HCT116 (cell line): ENCODE results near the gene TECPR1. TPM values are rescaled to one million over a fixed set of nuclear protein-coding genes. Genes with fewer than 3 reads are reported as not detected.

ENCODE experiments used
- ATAC-seq: fragments of 200-7000 bp; cut with Tn5 transposase; 2 replicates; pipeline ENCODE4 v1.9.1; 2020; ENCODE audit warnings: mild to moderate bottlenecking, moderate library complexity
- BruUV-seq: library from RNA; stranded (reverse); fragments of 400-500 nt; replicated peaks from 2 replicates; lab custom pipeline; 2021; lab: Mats Ljungman, UMichigan
- CTCF ChIA-PET: fragments of 300-600 bp; sonication (Branson Sonifier 250); formaldehyde crosslinking; loops from one replicate; lab custom pipeline; 2021; ENCODE audit warnings: antibody characterized with exemption; lab: Charles Lee
- POLR2A ChIA-PET: fragments of 300-600, 350-600 bp; sonication (Branson Sonifier 250); formaldehyde crosslinking; loops from one replicate; lab custom pipeline; 2021; ENCODE audit warnings: antibody characterized with exemption; lab: Charles Lee
- RAD21 ChIA-PET, 2 experiments: fragments of 300-600 bp; sonication (Branson Sonifier 250); formaldehyde crosslinking; loops; one replicate each; lab custom pipeline; 2023; ENCODE audit warnings: low total read pairs in 2 of 2; ENCODE audit not compliant: uncharacterized antibody in 2 of 2, unreplicated experiment in 2 of 2, low non-redundant PET in 1 of 2; lab: Charles Lee
- DNase-seq: peaks from one replicate; pipeline ENCODE4 v3.0.0-alpha.2; 2010; ENCODE audit warnings: low read depth, low spot score
- H2AFZ ChIP-seq: fragments of 200-600 bp; shearing (Covaris generic), sonication (generic); 2 replicates; pipeline ENCODE4 v1.6.1; 2017; ENCODE audit warnings: low read depth, mixed run types, mixed read lengths, antibody characterized with exemption, low read length; ENCODE audit not compliant: poor library complexity, severe bottlenecking
- H3K27ac ChIP-seq: 2 replicates; pipeline ENCODE4 v1.5.1; 2012; ENCODE audit warnings: low read depth, low read length
- H3K27me3 ChIP-seq: fragments of 200-600 bp; sonication (generic); 2 replicates; pipeline ENCODE4 v1.6.1; 2016; ENCODE audit warnings: mixed run types, low read length, mixed read lengths; ENCODE audit not compliant: insufficient read depth
- H3K36me3 ChIP-seq, 2 experiments: fragments of 200-500 bp in 1 of 2; fragments of 200-600 bp in 1 of 2; sonication (Bioruptor generic) in 1 of 2; sonication (generic) in 1 of 2; 2 replicates each; pipeline versions ENCODE4 v1.5.1 to v1.6.1; 2014 to 2016; ENCODE audit warnings: low read length in 2 of 2, inconsistent platforms in 1 of 2, mixed read lengths in 1 of 2, mixed run types in 1 of 2; ENCODE audit not compliant: insufficient read depth in 2 of 2, control insufficient read depth in 1 of 2
- H3K4me1 ChIP-seq, 2 experiments: fragments of 200-600 bp in 1 of 2; sonication (generic) in 1 of 2; 2 replicates each; pipeline versions ENCODE4 v1.5.1 to v1.6.1; 2012 to 2017; ENCODE audit warnings: low read length in 2 of 2, inconsistent platforms in 1 of 2, mild to moderate bottlenecking in 1 of 2, mixed read lengths in 1 of 2, mixed run types in 1 of 2, moderate library complexity in 1 of 2; ENCODE audit not compliant: insufficient read depth in 2 of 2, control insufficient read depth in 1 of 2
- H3K4me2 ChIP-seq: fragments of 200-600 bp; sonication (generic); 2 replicates; pipeline ENCODE4 v1.6.1; 2017; ENCODE audit warnings: mixed run types, low read length, mixed read lengths
- H3K4me3 ChIP-seq, 2 experiments: fragments of 200-600 bp in 1 of 2; sonication (generic) in 1 of 2; replicated peaks in 1 of 2; 2 replicates each; pipeline ENCODE4 v1.5.1; 2011 to 2016; ENCODE audit warnings: low read length in 2 of 2, control low read depth in 1 of 2, low read depth in 1 of 2, mild to moderate bottlenecking in 1 of 2, mixed read lengths in 1 of 2, mixed run types in 1 of 2
- H3K79me2 ChIP-seq: fragments of 200-600 bp; sonication (generic); 2 replicates; pipeline ENCODE4 v1.6.1; 2017; ENCODE audit warnings: mild to moderate bottlenecking, mixed run types, low read length, moderate library complexity, mixed read lengths; ENCODE audit not compliant: insufficient read depth
- H3K9ac ChIP-seq: fragments of 200-600 bp; sonication (generic); 2 replicates; pipeline ENCODE4 v1.6.1; 2016; ENCODE audit warnings: low read length, mixed read lengths
- H3K9me2 ChIP-seq: fragments of 200-600 bp; sonication (generic), shearing (Covaris generic); 2 replicates; pipeline ENCODE4 v1.6.1; 2017; ENCODE audit warnings: mixed run types, mild to moderate bottlenecking, moderate library complexity; ENCODE audit not compliant: insufficient read depth
- H3K9me3 ChIP-seq, 2 experiments: fragments of 200-500 bp in 1 of 2; fragments of 200-600 bp in 1 of 2; sonication (Bioruptor generic) in 1 of 2; sonication (generic) in 1 of 2; 2 replicates each; pipeline ENCODE4 v1.6.1; 2014 to 2017; ENCODE audit warnings: low read length in 2 of 2, mixed read lengths in 2 of 2, inconsistent platforms in 1 of 2, low read depth in 1 of 2, mild to moderate bottlenecking in 1 of 2, mixed run types in 1 of 2, moderate library complexity in 1 of 2; ENCODE audit not compliant: control insufficient read depth in 1 of 2, insufficient read depth in 1 of 2
- H4K20me1 ChIP-seq: fragments of 200-600 bp; sonication (generic), shearing (Covaris generic); 2 replicates; pipeline ENCODE4 v1.6.1; 2017; ENCODE audit warnings: mixed run types, mild to moderate bottlenecking, moderate library complexity; ENCODE audit not compliant: insufficient read depth
- CTCF ChIP-seq, 3 experiments: fragments of 200-600 bp in 1 of 3; sonication (generic) in 1 of 3; IDR thresholded peaks in 2 of 3; conservative IDR thresholded peaks in 1 of 3; 2 replicates each; pipeline ENCODE4 v1.5.1; 2012 to 2017; ENCODE audit warnings: low read depth in 2 of 3, low read length in 2 of 3, antibody characterized with exemption in 1 of 3, borderline replicate concordance in 1 of 3, control low read depth in 1 of 3, mild to moderate bottlenecking in 1 of 3, mixed read lengths in 1 of 3, mixed run types in 1 of 3, moderate library complexity in 1 of 3; ENCODE audit not compliant: insufficient read depth in 1 of 3
- ELF1 ChIP-seq: IDR thresholded peaks from 2 replicates; pipeline ENCODE4 v1.6.1; 2012; ENCODE audit warnings: low read depth, borderline replicate concordance
- FOSL1 ChIP-seq: IDR thresholded peaks from 2 replicates; pipeline ENCODE4 v1.6.1; 2012; ENCODE audit warnings: low read depth
- MAX ChIP-seq: IDR thresholded peaks from 2 replicates; pipeline ENCODE4 v1.6.1; 2012
- POLR2AphosphoS5 ChIP-seq: IDR thresholded peaks from 2 replicates; pipeline ENCODE4 v1.6.1; 2011; ENCODE audit warnings: mild to moderate bottlenecking, low read depth, low read length, moderate library complexity
- REST ChIP-seq: IDR thresholded peaks from 2 replicates; pipeline ENCODE4 v1.6.1; 2012; ENCODE audit warnings: low read depth
- TCF7L2 ChIP-seq: IDR thresholded peaks from 2 replicates; pipeline ENCODE4 v1.7.0; 2011; ENCODE audit warnings: borderline replicate concordance, inconsistent platforms; ENCODE audit not compliant: insufficient read depth, insufficient read length; ENCODE audit errors: extremely low read depth
- YY1 ChIP-seq: IDR thresholded peaks from 2 replicates; pipeline ENCODE4 v1.6.1; 2011; ENCODE audit warnings: low read length, low read depth, moderate library complexity, mild to moderate bottlenecking; ENCODE audit not compliant: insufficient replicate concordance; ENCODE audit errors: extremely low read depth
- intact Hi-C: fragments of 100-400 bp; cut with micrococcal nuclease; formaldehyde crosslinking; loops from 2 replicates; pipeline ENCODE4 v1.10.0; 2022
- total RNA-seq: library from RNA; stranded (reverse); gene quantifications from one replicate; pipeline ENCODE4 v1.2.1, GENCODE V29; 2021; ENCODE audit not compliant: unreplicated experiment

Gene TECPR1
- total RNA-seq, 1 experiment from 2014 or later: 19.9 TPM

- ATAC-seq (no peak), DNase-seq (no peak)
- Histone ChIP-seq H3K27ac (0 out of 2 replicates have a peak overlapping the region, but pooled peaks have one; percentile 18), H3K4me3 (no peak overlapping the region), H4K20me1 (no peaks in the 10 kb centered on the region), H3K4me1 (peaks cover 0 to 12% of the 10 kb centered on the region in 2 experiments; a peak in 2 of 4 replicates), H3K27me3 (no peaks in the 10 kb centered on the region), H3K4me2 (no peak overlapping the region), H2AFZ (no peak overlapping the region), H3K9me2 (no peaks in the 10 kb centered on the region), H3K9ac (no peak overlapping the region), H3K36me3 (peaks cover 10 to 32% of the 10 kb centered on the region in 2 experiments; a peak in 3 of 4 replicates), H3K79me2 (peaks cover 42% of the 10 kb centered on the region), H3K9me3 (no peaks in the 10 kb centered on the region)
- RAD21 ChIA-PET: interaction anchor here (1.2 to 1.6 kb wide), 2 partner anchors 105 to 106 kb away, joined by 3 to 4 read pairs; partner anchors contain the start of gene BAIAP2L1 (in 1 of the 2)
- POLR2A ChIA-PET: no interaction called here
- intact Hi-C loops: loop anchor here (2.0 kb wide), 3 partner anchors 123 to 541 kb away; no protein-coding TSS in a partner anchor
- CTCF ChIA-PET: no interaction called here
- TF ChIP-seq FOSL1 (no peak), POLR2AphosphoS5 (no peak), CTCF (IDR thresholded peaks at IDR 0.05 in 2 of 3, conservative IDR thresholded peaks at IDR 0.05 in 1 of 3; ENCODE audit: borderline replicate concordance in 1 of 3, insufficient read depth in 1 of 3, low read depth in 2 of 3, low read length in 2 of 3) (no peak), MAX (no peak), ELF1 (no peak), TCF7L2 (no peak), REST (no peak), YY1 (no peak)
- BruUV-seq: no TSS peak
Measured at GRCh38 chr7:98295467-98296192, 43.6 kb upstream of the TECPR1 start.
